Measurements from ENCODE around the gene SDHB. TPM values are rescaled to one million over a fixed set of nuclear protein-coding genes. Genes with fewer than 3 reads are reported as not detected.

Gene SDHB
- total RNA-seq, 1 experiment from 2014 or later: 307 TPM

GRCh38 chr1:17045634-17046333 is 8.0 kb downstream of the SDHB start:
- DNase-seq (ENCODE audit: low read depth): peak; percentile 70

GRCh38 chr1:17045150-17045549 is 8.7 kb downstream of the SDHB start:
- no peak for DNase-seq (ENCODE audit: low read depth)

GRCh38 chr1:17043676-17044075 is 10.2 kb downstream of the SDHB start:
- no peak for DNase-seq (ENCODE audit: low read depth)

GRCh38 chr1:17040135-17040534 is 13.7 kb downstream of the SDHB start:
- DNase-seq (ENCODE audit: low read depth): no peak

GRCh38 chr1:17039522-17039921 is 14.3 kb downstream of the SDHB start:
- DNase-seq (ENCODE audit: low read depth): no peak

- DNase-seq (ENCODE audit: low read depth): no peak
These were observed 20.4 kb downstream of the SDHB start for GRCh38 chr1:17033481-17033880.

- no peak for DNase-seq (ENCODE audit: low read depth)
These were observed 21.1 kb downstream of the SDHB start for GRCh38 chr1:17032741-17033140.

GRCh38 chr1:17031436-17031835 is 22.4 kb downstream of the SDHB start:
- DNase-seq (ENCODE audit: low read depth): no peak

- DNase-seq (ENCODE audit: low read depth): peak; percentile 20
These were observed 23.6 kb downstream of the SDHB start for GRCh38 chr1:17030206-17030605.

- DNase-seq (ENCODE audit: low read depth): no peak
These were observed 25.1 kb downstream of the SDHB start for GRCh38 chr1:17028662-17029188.

GRCh38 chr1:17027900-17028299 is 25.9 kb downstream of the SDHB start:
- DNase-seq (ENCODE audit: low read depth): no peak

- no peak for DNase-seq (ENCODE audit: low read depth)
These were observed 26.4 kb downstream of the SDHB start for GRCh38 chr1:17027403-17027802.

- DNase-seq (ENCODE audit: low read depth): no peak
These were observed 29.1 kb downstream of the SDHB start for GRCh38 chr1:17024721-17025120.

GRCh38 chr1:17023573-17023972 is 30.3 kb downstream of the SDHB start:
- DNase-seq (ENCODE audit: low read depth): no peak

GRCh38 chr1:17023102-17023501 is 30.7 kb downstream of the SDHB start:
- no peak for DNase-seq (ENCODE audit: low read depth)

GRCh38 chr1:17021896-17022295 is 31.9 kb downstream of the SDHB start:
- DNase-seq (ENCODE audit: low read depth): no peak

- DNase-seq (ENCODE audit: low read depth): peak; percentile 37
These were observed 33.3 kb downstream of the SDHB start for GRCh38 chr1:17020502-17020901.

- no peak for DNase-seq (ENCODE audit: low read depth)
These were observed 35.0 kb downstream of the SDHB start for GRCh38 chr1:17018849-17019248.

GRCh38 chr1:17017435-17017834 is 36.4 kb downstream of the SDHB start:
- no peak for DNase-seq (ENCODE audit: low read depth)

- peak; percentile 79 for DNase-seq (ENCODE audit: low read depth)
These were observed 37.5 kb downstream of the SDHB start for GRCh38 chr1:17016317-17016661.

GRCh38 chr1:17014671-17015567 is 38.9 kb downstream of the SDHB start:
- no peak for DNase-seq (ENCODE audit: low read depth)

- DNase-seq (ENCODE audit: low read depth): peak; percentile 77
These were observed 40.1 kb downstream of the SDHB start for GRCh38 chr1:17013491-17014320.

Measured in M059J (cell line).